ENCODE data around the gene SP2.

DNA sequence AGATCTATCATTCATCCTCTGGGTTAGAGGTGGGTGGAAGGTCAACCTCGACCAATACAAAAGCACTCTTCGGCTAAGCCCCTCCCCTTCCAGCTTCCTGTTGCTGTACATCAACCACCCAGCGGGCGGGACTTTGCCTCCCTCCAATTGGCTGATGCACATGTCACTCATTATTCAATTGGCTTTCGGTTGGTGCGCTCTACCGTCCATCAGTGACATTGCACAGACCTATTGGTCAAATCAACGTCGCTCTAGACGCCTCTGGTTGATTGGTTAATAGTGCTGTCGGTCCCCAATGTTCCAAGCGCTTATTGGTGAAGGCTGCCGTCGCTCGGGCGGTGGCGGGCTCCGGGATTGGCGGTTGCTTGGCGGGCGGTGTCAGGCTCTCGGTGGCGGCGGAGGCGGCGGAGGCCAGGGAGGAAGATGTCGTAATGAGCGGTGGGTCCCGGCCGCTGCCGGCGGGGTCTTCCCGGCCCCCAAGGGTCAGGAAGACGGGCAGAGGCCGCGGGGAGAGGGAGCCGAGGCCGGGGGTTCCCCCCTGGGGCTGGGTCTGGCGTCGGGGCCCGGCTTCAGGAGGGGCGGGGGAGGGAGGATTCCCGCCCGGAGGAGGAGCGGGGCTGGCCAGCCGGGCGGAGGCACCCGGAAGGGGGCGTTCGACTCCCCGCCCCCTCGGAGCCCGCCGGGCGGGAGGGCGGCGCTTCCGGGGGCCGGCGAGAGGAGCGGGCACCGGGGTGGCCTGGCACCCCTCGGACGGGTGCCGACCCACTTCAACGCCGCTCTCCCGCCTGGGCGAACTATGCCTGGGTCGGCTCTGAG is at the start of gene SP2:
- TF ChIP-seq CTCF (IDR thresholded peaks at IDR 0.05) (peak in 5 of 6 experiments; percentile 9 to 19 (median 16)), POLR2A (IDR thresholded peaks at IDR 0.05) (peak; percentile 67 to 68)
